OCI-LY7 (cell line): ENCODE results near the gene TEX29.

ENCODE experiments used
- EZH2phosphoT487 ChIP-seq: fragments of 200-600 bp; sonication (generic); IDR thresholded peaks from 2 replicates; pipeline ENCODE4 v1.6.1; 2018; ENCODE audit warnings: low read depth, borderline replicate concordance, mild to moderate bottlenecking, mixed run types, antibody characterized with exemption, low read length, moderate library complexity, mixed read lengths
- TF ChIP-seq, protein P1 (sequence below): fragments of 200-600 bp; sonication (generic); conservative IDR thresholded peaks from 2 replicates; pipeline ENCODE4 v1.5.1; 2014; ENCODE audit warnings: mild to moderate bottlenecking, antibody characterized with exemption, low read length, moderate library complexity, mixed read lengths

DNA sequence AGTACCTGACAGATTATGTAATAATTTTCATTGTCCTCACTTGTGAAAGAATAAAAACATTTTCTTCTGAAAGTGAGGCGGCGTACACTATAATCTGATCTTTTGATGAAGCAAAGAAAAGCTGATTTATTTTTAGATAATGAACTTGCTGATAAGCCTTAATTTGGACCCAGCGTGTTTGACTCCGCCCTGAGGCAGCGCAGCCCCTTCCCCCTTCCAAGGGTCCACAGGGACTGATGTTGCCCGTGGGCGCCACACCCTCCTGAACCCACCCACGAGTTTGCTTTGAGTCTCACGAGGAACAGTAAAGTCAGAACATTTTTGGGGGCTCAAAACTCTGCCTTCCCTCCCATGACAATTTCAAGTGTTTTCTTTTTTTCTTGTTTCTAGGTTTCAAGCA lies 40.0 kb downstream of the TEX29 start:
- TF ChIP-seq, protein P1, sequence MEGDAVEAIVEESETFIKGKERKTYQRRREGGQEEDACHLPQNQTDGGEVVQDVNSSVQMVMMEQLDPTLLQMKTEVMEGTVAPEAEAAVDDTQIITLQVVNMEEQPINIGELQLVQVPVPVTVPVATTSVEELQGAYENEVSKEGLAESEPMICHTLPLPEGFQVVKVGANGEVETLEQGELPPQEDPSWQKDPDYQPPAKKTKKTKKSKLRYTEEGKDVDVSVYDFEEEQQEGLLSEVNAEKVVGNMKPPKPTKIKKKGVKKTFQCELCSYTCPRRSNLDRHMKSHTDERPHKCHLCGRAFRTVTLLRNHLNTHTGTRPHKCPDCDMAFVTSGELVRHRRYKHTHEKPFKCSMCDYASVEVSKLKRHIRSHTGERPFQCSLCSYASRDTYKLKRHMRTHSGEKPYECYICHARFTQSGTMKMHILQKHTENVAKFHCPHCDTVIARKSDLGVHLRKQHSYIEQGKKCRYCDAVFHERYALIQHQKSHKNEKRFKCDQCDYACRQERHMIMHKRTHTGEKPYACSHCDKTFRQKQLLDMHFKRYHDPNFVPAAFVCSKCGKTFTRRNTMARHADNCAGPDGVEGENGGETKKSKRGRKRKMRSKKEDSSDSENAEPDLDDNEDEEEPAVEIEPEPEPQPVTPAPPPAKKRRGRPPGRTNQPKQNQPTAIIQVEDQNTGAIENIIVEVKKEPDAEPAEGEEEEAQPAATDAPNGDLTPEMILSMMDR = no peak
- no peak for TF ChIP-seq EZH2phosphoT487
